Right renal pelvis (tissue), 4 donors: ENCODE measurements around the gene CIB4. TPM values are rescaled to one million over a fixed set of nuclear protein-coding genes. Genes with fewer than 3 reads are reported as not detected.
A peak's percentile ranks its signal among the peaks of the same experiment; 100 is the strongest.
"Not testable (repeated sequence)": the region's sequence is repeated elsewhere in the genome, so short reads cannot be mapped to it uniquely, and the experiment has no call there.

Experiments
- DNase-seq, 4 donors: peaks; one replicate each; pipeline ENCODE4 v3.0.0-alpha.2; 2013; ENCODE audit warnings: low read depth in 4 of 4, low spot score in 3 of 4, missing footprints in 1 of 4
- polyA plus RNA-seq, 4 donors: library from polyadenylated mRNA; unstranded; fragments of 120-200 nt; gene quantifications; one replicate each; pipeline ENCODE4 v1.2.1, GENCODE V29; 2013; ENCODE audit not compliant: insufficient read length in 4 of 4

Gene CIB4
- polyA plus RNA-seq, 4 donors: 0.30 to 1.2 (median 0.61) TPM

DNA sequence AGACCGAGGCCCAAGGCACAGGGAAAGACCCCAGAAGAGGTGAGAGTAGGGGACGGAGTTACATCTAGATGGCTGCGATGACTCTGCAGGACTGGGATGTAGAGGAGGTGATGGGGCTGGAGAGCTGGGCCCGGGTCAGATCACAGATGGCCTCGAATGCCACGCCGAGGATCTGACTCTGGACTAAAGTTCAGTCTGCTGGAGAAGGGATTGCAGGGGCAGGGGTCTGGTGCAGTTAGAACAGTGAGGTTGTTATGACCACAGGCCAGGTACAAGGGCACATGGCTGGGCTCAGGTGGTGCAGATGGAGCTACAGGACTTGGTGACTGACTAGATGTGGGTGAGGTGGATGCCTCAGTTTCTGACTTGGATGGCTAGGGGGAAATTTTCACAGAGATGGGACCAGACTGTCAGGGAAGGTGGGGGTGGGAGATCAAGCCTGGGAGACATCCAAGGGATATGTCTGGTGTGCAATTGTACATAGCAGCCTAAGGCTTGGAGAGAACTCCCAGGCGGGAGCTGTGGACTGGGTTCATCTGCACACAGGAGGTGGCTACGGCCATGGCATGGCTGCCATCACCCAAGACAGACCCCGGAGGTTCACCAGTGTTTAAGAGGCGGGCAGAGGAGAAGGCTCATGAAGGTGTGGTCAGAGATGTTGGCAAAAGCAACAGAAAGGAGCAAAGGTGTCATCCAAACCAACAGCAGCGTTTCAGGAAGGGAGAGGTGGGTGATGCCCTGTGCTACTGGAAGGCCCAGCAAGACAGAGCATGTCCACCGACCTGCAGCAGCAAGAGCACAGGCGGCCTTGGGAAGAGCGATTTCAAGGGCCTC, 66.9 kb downstream of the CIB4 start:
- DNase-seq: no peak

DNA sequence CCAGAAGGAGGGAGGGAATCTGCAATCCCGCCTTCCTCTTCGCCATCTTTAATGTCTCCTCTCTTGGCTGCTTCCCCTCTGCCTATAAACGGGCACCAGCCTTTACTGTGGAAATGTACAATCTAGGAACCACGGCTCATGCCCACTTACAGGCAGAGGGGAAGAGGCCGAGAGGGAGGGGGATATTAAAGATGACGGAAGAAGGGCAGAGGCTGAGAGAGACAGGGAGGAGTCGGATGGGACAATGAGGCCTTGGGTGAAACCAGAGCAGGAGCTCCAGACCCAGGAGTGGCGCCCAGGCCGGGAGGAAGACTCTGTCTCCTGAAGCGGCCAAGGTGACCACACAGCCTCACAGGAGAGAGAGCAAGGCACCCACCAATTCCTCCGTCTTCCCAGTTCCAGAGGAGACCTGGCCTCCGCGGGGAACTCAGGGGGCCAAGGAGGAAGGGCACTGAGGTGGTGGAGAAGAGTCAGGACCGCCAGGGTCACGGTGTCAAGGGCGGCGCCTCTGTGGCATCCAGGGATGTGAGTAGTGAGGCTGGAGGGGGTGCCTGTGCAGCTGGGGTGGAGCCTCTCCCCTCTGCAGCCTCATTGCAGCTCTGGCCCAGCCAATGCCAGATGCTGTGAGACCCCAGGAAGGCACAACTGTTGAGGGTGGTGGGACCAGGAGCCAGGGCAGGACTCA, 67.8 kb downstream of the CIB4 start:
- DNase-seq: no peak

DNA sequence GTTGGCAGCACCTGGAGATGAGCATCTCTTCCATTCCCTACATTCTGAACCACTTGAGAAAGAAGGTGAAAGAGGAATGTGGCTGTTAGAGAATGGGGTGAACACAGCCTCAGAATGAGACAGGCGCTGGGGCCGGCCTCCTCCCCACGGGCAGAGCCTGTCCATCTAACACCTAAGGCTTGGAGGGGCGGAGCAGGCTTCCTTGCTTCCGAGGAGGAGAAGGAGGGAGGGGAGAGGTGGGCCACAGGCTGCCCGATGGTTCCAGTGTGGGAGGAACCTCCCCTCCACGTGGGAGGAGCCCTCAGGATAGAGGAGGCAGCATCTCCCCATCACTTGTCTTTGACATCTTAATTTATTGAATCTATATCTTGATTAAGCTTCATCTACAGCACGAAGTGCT, 68.6 kb downstream of the CIB4 start:
- DNase-seq: no peak

DNA sequence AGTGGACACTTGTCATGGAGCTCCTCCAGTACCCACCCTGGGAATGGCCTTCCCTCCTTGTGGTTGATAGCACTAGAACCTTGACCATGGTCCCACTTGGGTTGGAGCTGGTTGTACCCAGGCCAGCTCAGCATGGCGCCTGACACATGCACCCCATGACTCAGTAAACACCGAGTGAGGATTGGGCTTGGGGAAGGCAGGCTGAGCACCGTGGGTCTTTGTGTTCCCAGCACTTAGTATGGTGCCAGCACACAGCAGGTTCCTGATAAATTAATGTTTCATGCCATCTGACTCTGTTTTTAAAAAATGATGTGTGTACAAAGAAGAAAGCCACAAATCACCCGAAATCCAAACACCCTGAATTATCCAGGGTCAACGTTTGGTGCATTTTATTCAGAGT, 69.8 kb downstream of the CIB4 start:
- DNase-seq: no peak

DNA sequence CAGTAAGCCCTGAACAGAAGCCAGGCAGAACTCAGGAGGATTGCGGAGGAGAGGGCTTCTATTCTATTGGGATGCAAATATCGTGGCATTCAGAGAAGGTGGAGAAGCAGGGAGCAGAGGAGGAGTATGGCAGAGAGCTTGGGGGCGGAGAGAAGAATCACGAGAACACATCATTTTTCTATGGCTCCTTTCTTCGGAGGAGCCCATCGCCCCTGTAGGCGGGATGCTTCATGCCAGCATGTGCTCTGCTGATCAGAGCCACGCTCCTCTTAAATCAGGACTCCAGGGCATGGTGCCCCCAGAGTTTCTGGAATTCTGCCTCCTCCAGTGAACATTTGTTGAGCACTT, 71.1 kb downstream of the CIB4 start:
- no peak for DNase-seq

DNA sequence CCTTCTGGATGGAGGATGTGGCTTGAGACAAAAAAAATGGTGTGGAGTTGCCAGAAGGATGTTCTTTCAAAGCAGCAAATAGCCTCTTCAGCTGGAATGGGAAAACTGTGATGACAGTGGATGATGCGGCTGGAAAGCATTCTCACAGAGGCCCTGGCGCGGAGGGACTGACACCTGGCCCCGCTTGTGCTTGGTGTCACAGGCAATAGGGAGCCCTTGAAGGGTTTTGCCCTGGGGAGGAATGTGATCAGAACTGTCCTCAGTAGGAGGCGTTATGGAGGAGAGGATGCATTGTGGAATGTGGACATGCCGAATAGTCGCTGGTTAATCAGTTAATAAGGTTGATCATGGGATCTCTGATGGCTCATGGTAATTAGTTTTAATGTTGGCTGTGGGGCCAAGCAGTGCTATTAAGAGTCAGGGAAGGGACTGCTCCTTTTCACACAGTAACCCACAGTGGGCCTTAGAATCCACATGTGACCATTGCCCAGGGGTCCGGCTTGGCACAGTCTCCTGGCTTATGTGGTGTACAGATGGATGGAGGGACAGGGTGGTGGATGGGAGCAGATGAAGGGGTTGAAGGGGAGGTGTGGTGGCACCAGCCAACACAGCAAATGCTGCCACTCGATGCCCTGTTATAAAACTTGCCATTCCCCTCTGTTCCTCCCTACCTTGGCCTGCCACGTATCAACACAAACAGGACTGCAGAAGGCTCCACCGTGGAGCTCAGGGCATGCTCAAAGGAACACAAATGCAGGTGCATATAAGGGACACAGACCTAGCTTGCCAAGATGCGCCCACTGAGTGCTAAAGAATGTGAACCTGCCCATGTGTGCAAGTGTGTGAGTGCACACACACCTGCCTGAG, 71.7 kb downstream of the CIB4 start:
- no peak for DNase-seq

DNA sequence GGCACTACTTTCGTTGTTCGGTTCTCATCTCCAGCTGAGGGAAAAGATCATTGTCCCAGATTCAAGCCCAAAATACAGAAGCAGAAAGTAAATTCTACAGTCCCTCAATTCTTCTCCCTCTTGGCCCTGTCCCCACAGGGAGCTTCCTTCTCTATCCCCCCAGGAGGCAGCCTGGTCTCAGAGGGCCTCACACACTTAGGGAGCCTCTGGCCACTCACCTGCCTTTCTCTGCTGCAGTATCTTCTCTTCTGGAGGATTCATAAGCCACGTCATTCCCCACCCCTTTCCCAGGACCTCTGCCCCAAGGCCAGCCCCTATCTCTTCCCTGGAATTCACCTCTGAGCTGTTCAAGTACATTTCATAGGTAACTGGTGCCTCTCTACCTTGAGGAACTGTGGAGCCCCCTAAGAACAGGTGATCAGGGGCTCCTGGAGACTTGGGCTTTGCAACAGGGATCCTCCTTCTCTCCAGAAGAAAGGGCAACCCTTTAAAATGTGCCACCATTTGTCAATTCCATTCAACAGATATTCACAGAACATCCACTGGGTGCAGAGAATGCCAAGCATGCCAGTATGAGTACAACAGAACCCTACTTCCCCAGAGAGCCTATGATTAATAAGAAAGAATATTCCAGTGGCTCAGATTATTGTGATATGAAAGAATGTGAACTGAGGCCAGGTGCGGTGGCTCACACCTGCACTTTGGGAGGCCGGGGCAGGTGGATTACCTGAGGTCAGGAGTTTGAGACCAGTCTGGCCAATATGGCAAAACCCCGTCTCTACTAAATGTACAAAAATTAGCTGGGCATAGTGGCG, 72.9 kb downstream of the CIB4 start:
- DNase-seq: no peak

DNA sequence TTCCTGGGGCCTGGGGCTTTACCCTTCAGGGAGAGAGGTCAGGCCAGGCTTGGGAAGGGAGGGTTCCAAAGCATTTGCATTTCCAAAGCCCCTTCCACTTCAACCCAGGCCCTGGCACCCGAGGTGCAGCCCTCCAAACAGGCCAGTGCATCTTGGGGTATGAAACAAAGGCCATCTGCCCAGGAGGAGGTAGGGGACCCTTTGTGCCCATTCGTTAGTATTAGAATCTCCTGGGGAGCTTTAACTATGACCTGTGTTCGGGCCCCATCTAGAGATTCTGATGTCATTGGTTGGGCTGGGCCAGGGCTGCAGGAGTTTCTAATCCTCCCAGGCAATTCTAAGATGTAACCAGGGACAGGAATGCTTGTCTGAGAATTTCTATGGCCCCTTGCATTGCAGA, 73.6 kb downstream of the CIB4 start:
- DNase-seq: no peak

DNA sequence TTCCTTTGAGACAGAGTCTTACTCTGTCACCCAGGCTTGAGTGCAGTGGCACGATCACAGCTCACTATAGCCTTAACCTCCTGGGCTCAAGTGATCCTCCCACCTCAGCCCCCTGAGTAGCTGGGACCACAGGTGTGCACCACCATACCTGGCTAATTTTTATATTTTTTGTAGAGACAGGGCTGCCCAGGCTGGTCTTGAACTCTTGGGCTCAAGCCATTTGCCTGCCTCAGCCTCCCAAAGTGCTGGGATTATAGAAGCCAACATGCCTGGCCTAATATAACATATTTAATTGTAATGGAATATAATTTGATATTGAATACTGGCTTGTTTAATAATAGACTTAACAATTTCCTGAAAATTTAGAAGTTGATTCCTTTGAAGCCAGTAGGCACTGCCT, 74.4 kb downstream of the CIB4 start:
- DNase-seq: not testable (repeated sequence)

DNA sequence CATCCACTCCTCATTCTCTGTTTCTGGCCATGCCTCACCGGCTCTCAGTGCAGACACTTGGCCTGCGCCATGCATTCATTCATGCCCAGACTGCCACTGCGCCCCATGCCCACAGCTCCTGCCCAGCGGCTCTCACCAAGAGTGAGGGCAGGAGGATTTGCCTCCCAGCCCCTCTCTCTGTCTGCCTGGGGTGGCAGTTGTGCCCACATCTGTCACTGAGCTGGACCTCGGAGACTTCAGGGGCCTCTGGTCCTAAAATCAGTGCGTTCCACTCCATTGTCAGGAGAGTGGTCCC, 75.1 kb downstream of the CIB4 start:
- no peak for DNase-seq

DNA sequence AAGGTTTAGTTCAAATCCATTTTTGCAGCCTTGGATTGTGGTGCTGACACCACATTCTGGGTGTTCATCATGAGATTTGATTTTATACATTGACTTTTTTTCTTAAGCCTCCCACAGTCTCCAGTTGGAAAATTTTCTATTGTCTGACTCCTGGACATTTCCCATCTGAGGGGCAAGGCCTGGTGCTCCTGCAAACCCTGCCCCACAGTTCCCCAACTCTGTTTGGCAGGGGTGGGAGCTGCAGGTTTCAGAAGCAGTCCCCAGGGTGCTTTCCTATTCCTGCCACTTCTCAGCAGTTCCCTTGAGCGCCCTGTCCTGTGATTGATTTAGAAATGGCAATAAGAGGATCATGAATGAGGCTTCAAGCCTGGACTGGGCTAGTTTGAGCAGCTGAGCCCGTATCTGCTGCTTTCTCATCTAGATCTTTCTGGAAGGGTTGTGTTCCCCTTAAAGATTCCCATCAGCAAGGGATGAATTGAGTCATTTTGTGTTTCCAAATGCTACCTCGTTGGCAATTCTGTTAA, 77.0 kb downstream of the CIB4 start:
- no peak for DNase-seq

DNA sequence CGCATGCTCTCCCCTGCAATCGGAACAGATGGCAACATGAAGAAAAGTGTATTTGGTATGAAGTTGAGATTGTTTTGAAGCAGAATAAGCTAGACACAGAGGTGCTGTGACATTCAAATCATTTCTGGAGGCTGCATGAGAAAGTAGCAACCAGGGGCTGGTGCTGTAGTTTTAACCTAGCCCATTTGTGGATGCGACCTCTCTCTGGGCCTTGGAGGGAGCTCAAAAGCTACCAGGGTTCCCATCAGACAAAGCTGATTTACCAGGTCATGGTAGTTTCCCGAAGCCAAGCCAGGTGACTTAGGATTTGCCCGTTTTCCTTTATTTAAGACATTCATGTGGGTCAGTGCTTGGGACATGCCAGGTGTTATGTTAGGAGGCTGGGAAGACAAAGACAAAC, 77.5 kb downstream of the CIB4 start:
- no peak for DNase-seq

DNA sequence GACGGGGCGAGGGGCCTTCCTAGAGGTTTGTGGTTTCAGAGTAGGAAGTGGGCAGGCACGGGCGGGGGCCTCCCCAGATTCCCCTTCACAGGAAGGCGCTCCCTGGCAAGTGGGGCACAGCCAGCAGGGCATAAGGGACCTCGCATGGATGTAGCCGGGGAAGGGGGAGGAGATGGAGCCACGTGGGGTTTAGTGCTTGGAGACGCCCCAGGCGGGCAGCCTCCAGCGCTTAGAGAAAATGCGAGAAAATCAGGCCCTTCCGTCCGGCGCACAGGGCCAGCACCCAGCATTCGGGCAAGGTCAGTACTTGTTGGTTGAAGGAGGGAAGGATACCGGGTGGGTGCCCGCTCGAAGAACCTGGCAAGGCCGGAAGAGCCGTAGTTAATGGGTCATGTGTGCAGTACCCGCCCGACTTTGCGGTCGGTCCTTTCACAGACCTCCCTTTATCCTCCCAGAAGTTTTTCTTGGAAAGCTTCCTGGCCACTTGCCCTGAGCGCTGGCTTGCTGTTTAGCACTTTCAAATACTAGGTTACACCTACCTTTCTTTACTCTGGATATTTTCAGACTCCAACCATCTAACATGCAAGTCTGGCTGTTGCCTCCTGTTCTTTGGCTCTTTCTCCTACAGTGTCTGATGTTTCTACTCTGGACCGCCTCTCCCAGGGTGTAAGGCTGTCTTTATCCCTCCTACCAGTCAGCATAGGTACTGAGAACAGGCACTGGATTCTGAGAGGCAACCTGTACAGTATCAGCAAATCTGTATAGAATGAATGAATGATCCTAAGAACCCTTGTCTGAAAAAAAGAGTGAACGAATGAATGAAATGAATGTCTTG, 78.1 kb downstream of the CIB4 start:
- DNase-seq: peak in 1 of 4 donors; percentile 25

DNA sequence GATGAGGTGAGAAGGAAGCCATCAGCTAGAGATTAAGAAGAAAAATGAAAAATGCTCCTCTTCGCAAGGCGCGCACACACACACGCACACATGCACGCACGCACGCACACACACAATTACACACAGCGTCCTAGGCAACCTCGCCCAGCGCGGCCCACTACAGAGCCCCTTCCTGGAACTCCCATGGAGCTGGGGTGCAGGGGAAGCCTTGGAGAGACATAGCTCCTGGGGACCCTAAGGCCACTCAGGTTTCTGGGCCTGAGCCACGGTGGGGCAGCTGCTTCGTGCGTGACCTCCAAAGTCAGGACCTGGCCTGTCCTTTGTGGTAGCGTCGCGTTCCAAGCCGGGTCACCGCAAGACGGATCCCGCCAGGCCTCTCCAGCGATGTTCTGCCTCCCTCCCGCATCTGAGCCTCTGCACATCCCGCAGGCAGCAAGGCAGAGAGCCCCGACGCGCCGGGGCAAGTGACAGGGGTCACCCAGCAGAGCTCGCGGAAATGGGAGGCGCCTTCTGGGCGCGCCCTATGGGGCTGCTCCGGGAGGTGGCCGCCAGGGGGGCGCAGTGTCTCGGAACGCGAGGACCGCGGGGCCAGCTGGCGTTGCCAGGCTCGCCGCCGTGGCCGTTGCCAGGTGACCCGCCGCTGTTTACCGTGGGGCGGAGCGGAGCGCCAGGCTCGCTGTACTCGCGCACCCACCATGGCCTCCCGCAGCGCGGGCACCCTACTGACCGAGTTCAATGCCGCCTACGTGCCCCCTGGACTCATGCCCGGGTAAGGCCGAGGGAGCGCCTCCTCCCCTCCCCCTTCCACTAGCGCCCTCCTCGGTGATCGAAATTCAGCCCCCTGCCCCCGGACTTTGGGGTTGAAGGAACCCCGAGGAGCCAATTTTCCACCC, 79.0 kb downstream of the CIB4 start:
- peak in 2 of 4 donors; percentile 37 to 55 for DNase-seq

DNA sequence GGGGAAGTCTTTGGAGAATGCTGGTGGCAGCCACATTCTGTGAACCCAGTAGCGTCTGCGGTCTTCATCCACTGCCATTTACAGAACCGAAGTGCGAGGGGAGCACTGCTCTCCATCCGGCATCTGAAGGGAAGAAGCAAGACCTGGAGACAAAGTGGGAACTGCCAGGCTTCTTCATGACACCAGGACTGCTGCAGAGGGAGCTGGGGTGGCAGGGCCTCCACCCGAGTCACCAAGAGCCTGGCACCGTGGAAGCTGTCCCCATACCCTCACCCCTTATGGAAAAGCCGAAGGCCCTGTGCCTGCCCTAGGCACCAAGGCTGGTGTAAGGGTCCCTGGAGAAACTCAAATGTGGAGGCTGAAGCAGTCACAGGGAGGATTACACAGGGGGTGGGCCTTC, 79.8 kb downstream of the CIB4 start:
- no peak for DNase-seq

DNA sequence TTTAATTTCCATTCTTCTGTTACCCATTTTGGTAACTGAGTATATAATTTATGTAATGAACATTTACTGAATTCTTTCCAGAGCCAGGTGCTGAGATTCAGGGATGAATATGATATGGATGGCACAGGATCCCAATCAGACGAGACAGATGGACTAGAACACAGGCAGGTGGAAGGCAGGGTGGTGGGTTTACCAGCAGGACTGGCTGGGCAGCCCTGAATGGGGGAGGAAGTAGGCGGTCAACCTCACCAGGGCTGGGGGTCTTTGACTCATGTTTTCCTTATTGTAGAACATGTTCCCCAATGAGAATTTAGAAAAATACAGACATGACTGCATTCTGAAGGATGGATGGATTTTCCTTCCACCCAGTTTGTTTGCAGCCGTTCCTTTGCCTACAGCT, 80.3 kb downstream of the CIB4 start:
- no peak for DNase-seq

DNA sequence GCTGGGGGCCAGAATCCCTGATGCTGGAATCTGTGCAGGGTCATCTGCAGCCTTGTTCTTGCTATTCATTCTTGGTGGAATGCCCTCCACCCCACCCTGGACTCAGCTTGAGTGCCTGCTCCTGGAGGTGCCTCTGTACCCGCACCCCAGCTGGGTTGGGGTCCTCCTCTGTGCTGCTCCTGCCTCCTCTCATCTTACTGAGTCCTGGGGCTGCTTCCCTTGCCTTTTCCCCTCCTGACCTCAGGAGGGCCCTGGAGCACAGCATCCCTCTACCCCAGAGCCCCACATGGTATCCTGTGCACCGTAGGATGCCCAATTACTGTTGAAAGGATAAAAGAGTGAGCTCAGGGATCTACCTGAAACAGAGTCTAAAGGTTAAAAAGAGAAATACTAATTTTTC, 81.6 kb downstream of the CIB4 start:
- DNase-seq: no peak

DNA sequence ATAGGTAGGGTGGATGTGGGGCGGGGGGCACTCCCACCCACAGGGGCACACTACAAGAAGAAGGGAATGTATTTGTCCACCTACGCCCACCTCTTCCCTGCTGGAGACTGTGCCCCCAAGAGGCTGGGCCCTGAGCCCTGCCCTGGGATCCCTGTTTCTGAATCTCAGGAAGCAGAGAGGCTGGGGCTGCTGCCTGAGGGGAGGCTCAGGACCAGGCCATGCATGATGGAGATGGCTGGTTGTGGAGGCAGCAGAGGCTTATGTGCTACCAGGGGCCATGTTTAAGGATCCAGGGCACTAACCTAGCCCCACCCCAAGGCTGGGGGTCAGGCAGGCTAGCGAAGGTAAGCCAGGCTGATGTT, 82.1 kb downstream of the CIB4 start:
- no peak for DNase-seq
